Limb (tissue), 2 donors: ENCODE results near the gene OAF.

Experiments
- DNase-seq, 2 donors: peaks; one replicate each; pipeline ENCODE4 v3.0.0-alpha.2; 2016; ENCODE audit errors: extremely low spot score in 2 of 2

OAF gene

GRCh38 chr11:120201653-120202052 lies 9.2 kb upstream of the OAF start:
- no peak for DNase-seq

- DNase-seq: no peak
Measured at GRCh38 chr11:120203626-120204025, 7.2 kb upstream of the OAF start.

GRCh38 chr11:120205596-120206161 lies 5.2 kb upstream of the OAF start:
- DNase-seq: no peak

- DNase-seq: no peak
Measured at GRCh38 chr11:120207512-120207911, 3.3 kb upstream of the OAF start.

GRCh38 chr11:120208001-120208441 lies 2.8 kb upstream of the OAF start:
- no peak for DNase-seq

GRCh38 chr11:120208777-120209176 lies 2.1 kb upstream of the OAF start:
- DNase-seq: no peak

GRCh38 chr11:120209746-120210625 lies 846 bp upstream of the OAF start:
- peak in 1 of 2 donors; percentile 62 for DNase-seq

- DNase-seq: no peak
Measured at GRCh38 chr11:120211522-120212258, 858 bp downstream of the OAF start.

GRCh38 chr11:120212259-120212878 lies 1.5 kb downstream of the OAF start:
- DNase-seq: no peak

- DNase-seq: no peak
Measured at GRCh38 chr11:120212926-120213325, 2.1 kb downstream of the OAF start.

GRCh38 chr11:120214581-120214980 lies 3.7 kb downstream of the OAF start:
- DNase-seq: no peak

GRCh38 chr11:120215634-120216033 lies 4.8 kb downstream of the OAF start:
- no peak for DNase-seq

GRCh38 chr11:120216426-120217102 lies 5.7 kb downstream of the OAF start:
- no peak for DNase-seq

- no peak for DNase-seq
Measured at GRCh38 chr11:120217526-120217925, 6.7 kb downstream of the OAF start.

GRCh38 chr11:120217941-120218694 lies 7.3 kb downstream of the OAF start:
- no peak for DNase-seq

- DNase-seq: no peak
Measured at GRCh38 chr11:120218695-120219033, 7.8 kb downstream of the OAF start.

- DNase-seq: no peak
Measured at GRCh38 chr11:120219232-120219937, 8.6 kb downstream of the OAF start.

GRCh38 chr11:120219938-120220746 lies 9.3 kb downstream of the OAF start:
- DNase-seq: no peak

GRCh38 chr11:120220747-120221037 lies 9.9 kb downstream of the OAF start:
- no peak for DNase-seq
